ENCODE measurements around the gene PLCB1. TPM values are rescaled to one million over a fixed set of nuclear protein-coding genes. Genes with fewer than 3 reads are reported as not detected.

The PLCB1 gene
- total RNA-seq, 1 experiment from 2014 or later: 6.0 TPM

GRCh38 chr20:8709627-8710026 lies 577.6 kb downstream of the PLCB1 start:
- BruUV-seq (replicated peaks): no TSS peak
- CTCF ChIA-PET: no interaction called here
- H3K27ac Mint-ChIP-seq (ENCODE audit: unreplicated experiment): no peak overlapping the region
- no peak overlapping the region for H3K4me3 Mint-ChIP-seq (ENCODE audit: low read depth, unreplicated experiment)
- TF ChIP-seq CTCF (IDR thresholded peaks at IDR 0.05; ENCODE audit: unreplicated experiment): no peak
- no peaks in the 10 kb centered on the region for H3K36me3 Mint-ChIP-seq (ENCODE audit: insufficient read depth, unreplicated experiment)
- H3K4me1 Mint-ChIP-seq (ENCODE audit: low read depth, unreplicated experiment): no peaks in the 10 kb centered on the region
- DNase-seq: no peak
- H3K27me3 Mint-ChIP-seq (ENCODE audit: unreplicated experiment): no peaks in the 10 kb centered on the region
- intact Hi-C loops (cut with micrococcal nuclease; ENCODE audit: unreplicated experiment): no loop called here
- H3K9me3 Mint-ChIP-seq (ENCODE audit: low read depth, unreplicated experiment): no peaks in the 10 kb centered on the region

- H3K36me3 Mint-ChIP-seq (ENCODE audit: insufficient read depth, unreplicated experiment): no peaks in the 10 kb centered on the region
- no peaks in the 10 kb centered on the region for H3K9me3 Mint-ChIP-seq (ENCODE audit: low read depth, unreplicated experiment)
- no peaks in the 10 kb centered on the region for H3K4me1 Mint-ChIP-seq (ENCODE audit: low read depth, unreplicated experiment)
- no TSS peak for BruUV-seq (replicated peaks)
- no peak for TF ChIP-seq CTCF (IDR thresholded peaks at IDR 0.05; ENCODE audit: unreplicated experiment)
- intact Hi-C loops (cut with micrococcal nuclease; ENCODE audit: unreplicated experiment): no loop called here
- DNase-seq: no peak
- H3K27me3 Mint-ChIP-seq (ENCODE audit: unreplicated experiment): peaks cover 10% of the 10 kb centered on the region
- H3K4me3 Mint-ChIP-seq (ENCODE audit: low read depth, unreplicated experiment): no peak overlapping the region
- H3K27ac Mint-ChIP-seq (ENCODE audit: unreplicated experiment): no peak overlapping the region
- CTCF ChIA-PET: no interaction called here
Measured at GRCh38 chr20:8711501-8711900, 579.4 kb downstream of the PLCB1 start.

- Mint-ChIP-seq H3K27me3 (ENCODE audit: unreplicated experiment) (peaks cover 15% of the 10 kb centered on the region), H3K27ac (ENCODE audit: unreplicated experiment) (no peak overlapping the region), H3K9me3 (ENCODE audit: low read depth, unreplicated experiment) (no peaks in the 10 kb centered on the region), H3K4me3 (ENCODE audit: low read depth, unreplicated experiment) (no peak overlapping the region), H3K4me1 (ENCODE audit: low read depth, unreplicated experiment) (no peaks in the 10 kb centered on the region), H3K36me3 (ENCODE audit: insufficient read depth, unreplicated experiment) (no peaks in the 10 kb centered on the region)
- intact Hi-C loops (cut with micrococcal nuclease; ENCODE audit: unreplicated experiment): no loop called here
- BruUV-seq (replicated peaks): no TSS peak
- CTCF ChIA-PET: no interaction called here
- no peak for DNase-seq
- no peak for TF ChIP-seq CTCF (IDR thresholded peaks at IDR 0.05; ENCODE audit: unreplicated experiment)
Measured at GRCh38 chr20:8714206-8714605, 582.1 kb downstream of the PLCB1 start.

- Mint-ChIP-seq H3K27me3 (ENCODE audit: unreplicated experiment) (peaks cover 15% of the 10 kb centered on the region), H3K4me3 (ENCODE audit: low read depth, unreplicated experiment) (no peak overlapping the region), H3K36me3 (ENCODE audit: insufficient read depth, unreplicated experiment) (no peaks in the 10 kb centered on the region), H3K9me3 (ENCODE audit: low read depth, unreplicated experiment) (no peaks in the 10 kb centered on the region), H3K4me1 (ENCODE audit: low read depth, unreplicated experiment) (no peaks in the 10 kb centered on the region), H3K27ac (ENCODE audit: unreplicated experiment) (no peak overlapping the region)
- DNase-seq: no peak
- intact Hi-C loops (cut with micrococcal nuclease; ENCODE audit: unreplicated experiment): no loop called here
- BruUV-seq (replicated peaks): no TSS peak
- CTCF ChIA-PET: no interaction called here
- TF ChIP-seq CTCF (IDR thresholded peaks at IDR 0.05; ENCODE audit: unreplicated experiment): no peak
Measured at GRCh38 chr20:8718279-8718678, 586.2 kb downstream of the PLCB1 start.

All from Calu3 (cell line).